DMS53 treated with DMSO at 0.1 percent for 48 hours (cell line): ENCODE results near the gene USP1.

ENCODE experiments used
- DNase-seq: peaks from one replicate; lab custom pipeline; 2025; ENCODE audit not compliant: unreplicated experiment; lab: John Stamatoyannopoulos, UW

Gene USP1

DNA sequence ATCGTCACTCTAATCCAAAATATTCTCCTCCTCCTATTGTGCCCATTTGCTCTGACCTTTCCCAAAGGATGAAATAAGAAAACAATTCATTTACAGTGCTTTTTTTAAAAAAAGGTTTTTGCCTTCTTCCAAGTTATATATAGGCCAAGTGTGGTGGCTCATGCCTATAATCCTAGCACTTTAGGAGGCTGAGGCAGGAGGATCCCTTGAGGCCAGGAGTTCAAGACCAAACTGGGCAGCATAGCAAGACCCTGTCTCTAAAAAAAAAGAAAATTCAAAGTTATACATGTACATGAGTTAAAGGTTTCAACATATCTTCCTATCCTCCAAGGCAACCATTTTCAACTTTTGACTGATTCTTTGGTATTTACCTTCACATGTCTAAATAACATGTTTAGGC is 10.1 kb upstream of the USP1 start:
- DNase-seq: no peak

DNA sequence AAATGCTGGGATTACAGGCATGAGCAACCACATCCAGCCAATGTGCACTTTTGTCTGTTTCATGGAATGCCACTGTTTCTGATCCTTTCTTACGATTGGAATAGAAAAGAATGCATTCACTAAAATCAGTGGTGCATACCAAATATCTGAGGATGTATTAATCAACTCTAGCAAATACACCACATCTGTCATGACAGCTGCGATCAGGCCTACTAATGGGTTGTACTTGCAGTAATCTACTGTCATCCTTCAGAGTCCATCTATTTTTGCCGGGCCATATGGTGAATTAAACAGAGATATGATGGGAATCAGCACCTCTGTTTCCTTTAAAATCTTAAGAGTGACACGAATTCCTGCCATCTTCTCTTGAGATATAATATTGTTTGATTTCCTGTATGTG is 8.5 kb upstream of the USP1 start:
- DNase-seq: no peak

- no peak for DNase-seq
Measured at GRCh38 chr1:62429581-62429980, 7.3 kb upstream of the USP1 start.

- DNase-seq: no peak
Measured at GRCh38 chr1:62433861-62434617, 2.8 kb upstream of the USP1 start.

DNA sequence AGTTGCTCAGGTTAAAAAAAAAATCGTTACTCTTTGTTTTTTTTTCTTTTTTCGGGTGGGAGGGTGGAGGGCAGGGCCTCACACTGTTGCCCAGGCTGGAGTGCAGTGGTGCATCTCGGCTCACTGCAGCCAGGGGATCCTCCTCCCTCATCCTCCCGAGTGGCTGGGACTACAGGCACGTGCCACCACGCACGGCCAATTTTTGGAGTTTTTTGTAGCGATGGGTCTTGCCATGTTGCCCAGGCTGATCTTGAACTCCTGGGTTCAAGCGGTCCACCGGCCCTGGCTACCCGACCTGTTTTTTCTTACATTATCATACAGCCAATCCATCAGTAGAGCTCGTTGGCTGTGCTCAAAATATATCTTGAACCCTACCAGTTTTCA is 2.2 kb upstream of the USP1 start:
- DNase-seq: no peak

DNA sequence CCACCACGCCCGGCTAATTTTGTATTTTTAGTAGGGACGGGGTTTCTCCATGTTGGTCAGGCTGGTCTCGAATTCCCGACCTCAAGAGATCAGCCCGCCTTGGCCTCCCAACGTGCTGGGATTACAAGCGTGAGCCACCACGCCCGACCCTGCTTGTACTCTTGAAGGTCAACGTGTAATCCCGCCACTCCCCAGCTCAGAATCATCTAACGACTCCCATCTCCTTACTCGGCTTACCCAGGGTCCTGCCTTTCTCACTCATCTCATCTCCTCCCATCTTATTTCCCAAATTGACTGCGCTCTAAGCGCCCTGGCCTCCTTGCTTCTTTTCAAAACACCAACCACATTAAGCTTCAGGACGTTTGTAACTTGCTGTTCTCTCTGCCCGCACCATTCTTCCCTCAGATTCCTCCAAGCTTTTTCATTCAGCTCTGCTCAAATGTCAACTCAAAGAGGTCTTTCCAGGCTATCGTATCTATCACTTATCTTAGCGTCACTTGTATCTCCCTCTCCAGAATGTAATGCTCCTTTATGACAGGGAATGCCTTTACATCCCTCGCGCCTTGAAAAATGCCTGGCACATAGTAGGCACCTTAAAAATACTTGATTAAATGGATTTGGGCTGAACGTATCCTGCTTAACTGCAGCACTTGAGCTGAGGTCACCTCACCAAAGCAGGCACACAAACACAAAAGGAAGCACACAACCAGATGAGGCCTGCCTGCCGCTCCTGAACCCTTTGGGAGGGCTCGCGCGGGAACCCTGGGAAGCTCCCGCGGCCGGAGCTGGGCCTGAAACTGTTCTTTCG is 1.4 kb upstream of the USP1 start:
- peak; percentile 41 for DNase-seq

GRCh38 chr1:62436039-62436465 is 797 bp upstream of the USP1 start:
- DNase-seq: peak; percentile 89

DNA sequence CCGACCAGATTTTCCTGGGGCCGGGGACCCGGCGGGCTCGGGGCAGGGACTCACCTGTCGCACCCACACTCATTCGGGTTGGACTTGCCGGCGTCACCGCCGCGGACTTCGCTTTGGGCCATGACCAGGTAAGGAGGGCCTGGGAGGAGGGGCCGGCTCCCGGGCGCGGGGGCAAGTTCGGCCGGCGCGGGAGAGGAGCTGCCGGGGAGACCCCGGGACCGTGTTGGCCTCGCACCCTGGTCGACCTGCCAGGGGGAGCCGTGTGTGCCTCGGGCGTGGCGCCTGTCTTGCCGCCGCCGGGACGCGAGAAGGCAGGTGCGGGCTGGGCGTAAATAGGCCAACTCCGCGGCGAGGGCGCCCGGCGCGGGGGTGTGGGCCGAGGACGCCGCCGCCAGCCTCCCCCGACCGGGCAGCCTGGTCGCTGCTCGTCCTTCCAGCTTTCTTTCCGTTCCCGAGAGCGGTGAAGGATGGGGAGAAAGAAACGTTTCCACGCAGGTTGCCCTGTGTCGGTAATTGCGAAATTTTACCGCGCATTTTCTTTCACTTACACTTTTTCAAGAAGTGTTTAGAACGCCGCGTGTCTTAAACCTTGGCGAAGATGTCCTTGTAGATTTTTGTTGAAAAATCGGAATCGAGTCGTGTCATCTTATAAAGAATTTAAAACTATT is 558 bp downstream of the USP1 start:
- DNase-seq: no peak

- no peak for DNase-seq
Measured at GRCh38 chr1:62438163-62438562, 1.3 kb downstream of the USP1 start.

DNA sequence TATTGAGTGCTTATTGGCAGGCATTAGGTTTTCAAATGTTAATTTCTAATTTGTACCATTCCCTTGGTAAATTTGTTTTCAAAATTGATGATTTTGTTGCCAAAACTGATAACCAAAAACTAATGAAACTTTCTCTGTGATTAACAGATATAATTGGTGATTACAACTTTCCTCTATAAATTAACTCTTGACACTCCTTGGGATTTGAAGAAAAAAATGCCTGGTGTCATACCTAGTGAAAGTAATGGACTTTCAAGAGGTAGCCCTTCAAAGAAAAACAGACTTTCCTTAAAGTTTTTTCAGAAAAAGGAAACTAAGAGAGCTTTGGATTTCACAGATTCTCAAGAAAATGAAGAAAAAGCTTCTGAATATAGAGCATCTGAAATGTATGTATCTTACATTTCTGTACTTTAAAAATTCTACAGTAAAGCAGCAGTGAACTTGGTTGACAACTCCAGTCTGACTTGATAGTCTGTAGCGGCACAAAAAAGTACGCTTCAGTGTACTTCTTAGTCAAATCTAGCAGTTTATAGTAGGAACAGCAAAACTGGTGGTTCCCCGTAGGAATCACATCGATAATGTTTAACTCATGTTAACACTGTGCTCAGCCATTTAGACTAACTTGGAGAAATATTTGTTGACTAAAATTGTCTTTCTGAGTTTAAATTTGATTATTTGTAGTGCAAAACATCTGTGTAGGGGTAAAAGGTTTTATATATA is 3.0 kb downstream of the USP1 start:
- no peak for DNase-seq

DNA sequence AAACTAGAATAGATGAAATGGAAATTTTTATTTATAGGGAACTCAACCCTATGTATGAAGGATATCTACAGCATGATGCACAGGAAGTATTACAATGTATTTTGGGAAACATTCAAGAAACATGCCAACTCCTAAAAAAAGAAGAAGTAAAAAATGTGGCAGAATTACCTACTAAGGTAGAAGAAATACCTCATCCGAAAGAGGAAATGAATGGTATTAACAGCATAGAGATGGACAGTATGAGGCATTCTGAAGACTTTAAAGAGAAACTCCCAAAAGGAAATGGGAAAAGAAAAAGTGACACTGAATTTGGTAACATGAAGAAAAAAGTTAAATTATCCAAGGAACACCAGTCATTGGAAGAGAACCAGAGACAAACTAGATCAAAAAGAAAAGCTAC is 7.9 kb downstream of the USP1 start:
- no peak for DNase-seq

DNA sequence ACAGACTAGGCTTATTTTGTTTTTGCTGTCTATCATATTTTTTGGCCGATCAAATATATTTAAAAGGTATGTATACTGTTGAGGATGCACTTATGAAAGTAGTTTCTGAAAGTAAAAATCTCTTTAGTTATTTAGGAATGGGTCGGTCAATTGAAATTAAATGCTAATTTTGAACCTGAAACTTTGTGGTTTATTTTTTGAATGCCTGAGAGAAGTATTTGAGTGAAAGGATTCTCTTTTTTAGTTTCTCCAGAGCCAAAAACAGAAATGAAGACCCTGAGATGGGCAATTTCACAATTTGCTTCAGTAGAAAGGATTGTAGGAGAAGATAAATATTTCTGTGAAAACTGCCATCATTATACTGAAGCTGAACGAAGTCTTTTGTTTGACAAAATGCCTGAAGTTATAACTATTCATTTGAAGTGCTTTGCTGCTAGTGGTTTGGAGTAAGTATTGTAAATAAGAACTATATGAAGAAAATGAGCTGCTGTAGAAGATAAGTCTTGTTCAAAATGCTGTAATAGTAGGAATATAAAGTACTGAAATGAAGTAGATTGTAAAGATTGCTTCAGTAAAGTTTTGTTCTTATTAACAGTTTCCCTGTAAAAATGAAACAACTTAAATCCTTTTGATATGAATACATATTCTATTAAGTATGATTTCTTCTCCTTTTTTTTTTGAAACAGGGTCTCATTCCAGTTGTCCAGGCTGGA is 11.5 kb downstream of the USP1 start:
- no peak for DNase-seq

GRCh38 chr1:62450301-62450700 is 13.5 kb downstream of the USP1 start:
- no peak for DNase-seq

- DNase-seq: no peak
Measured at GRCh38 chr1:62452951-62453350, 16.1 kb downstream of the USP1 start.

- no peak for DNase-seq
Measured at GRCh38 chr1:62457955-62458354, 21.1 kb downstream of the USP1 start.

DNA sequence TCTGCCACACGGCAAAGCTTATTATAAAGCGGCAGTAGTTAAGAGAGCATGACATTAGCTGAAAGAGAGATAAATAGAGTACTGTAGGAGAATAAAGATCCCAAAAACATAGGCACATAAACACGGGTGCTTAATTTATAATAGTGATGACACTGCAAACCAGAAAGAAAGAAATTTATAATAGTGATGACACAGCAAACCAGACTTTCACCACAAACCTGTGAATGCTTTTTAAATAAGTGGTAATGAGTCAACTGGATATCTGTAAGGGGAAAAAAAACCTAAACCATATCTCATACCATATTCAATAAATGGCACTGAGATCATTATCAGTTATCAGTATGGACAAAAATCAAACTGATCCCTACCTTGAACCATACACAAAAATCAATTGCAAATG is 25.5 kb downstream of the USP1 start:
- no peak for DNase-seq

DNA sequence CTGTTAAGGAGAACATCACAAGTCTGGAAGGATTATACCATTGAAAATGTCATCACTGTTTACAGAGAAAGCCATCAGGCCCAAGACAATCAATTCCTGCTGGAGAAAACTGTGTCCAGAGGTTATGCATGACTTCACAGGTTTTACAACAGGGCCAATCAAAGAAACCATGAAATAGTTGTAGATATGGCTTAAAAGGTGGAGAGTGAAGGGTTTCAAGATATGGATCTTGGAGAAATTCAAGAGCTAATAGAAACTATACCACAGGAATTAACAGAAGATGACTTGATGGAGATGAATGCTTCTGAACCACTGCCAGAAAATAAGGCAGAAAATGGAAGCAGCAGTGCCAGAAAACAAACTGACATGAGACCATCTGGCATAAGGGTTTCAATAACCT is 30.2 kb downstream of the USP1 start:
- no peak for DNase-seq

DNA sequence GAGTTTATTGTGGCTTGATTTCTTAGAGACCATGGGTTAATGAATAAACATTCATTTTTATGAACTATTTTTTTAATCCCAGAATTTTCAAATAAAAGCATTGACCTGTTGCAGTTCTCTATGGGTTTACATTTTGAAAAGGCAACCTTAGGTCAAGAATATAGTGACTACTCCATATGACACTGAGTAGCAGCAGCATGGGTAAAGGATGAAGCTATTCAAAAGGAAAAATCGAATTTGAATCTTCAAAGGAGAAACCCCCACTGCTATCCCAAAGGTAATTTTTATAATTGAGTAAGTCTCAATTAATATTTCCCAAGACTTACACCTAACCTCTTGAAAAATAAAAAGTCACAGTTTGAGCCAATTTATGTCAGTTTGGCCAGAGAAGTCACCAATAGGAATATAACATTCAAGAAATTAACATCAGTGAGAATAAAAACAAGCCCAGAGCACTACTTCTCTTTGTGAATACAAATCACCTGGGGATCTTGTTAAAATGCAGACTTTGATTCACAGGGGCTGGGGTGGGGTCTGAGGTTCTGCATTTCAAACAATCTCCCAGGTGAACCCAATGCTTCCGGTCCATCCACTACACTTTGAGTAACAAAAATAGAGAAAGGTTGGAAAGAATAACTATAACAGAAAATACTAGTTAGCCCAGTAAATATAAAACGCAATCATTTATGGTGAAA is 39.8 kb downstream of the USP1 start:
- DNase-seq: no peak

DNA sequence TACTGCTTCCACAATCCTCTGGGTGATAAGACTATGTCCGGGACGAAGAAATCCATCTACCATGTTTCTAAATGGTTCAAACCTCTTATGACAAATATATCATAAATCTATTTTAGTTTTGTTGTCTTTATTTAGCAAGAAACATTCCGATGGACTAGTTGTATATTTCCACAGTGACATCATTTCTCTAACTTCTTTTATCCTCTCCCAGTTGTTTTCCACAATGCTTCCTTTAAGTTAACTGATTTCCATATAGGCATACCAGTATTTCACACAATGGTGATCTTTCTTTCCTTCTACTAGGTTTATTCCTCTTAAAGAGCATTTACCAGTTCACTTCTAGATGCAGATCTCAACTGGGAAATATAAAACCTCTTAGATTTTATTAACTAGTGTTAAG is 44.8 kb downstream of the USP1 start:
- no peak for DNase-seq

DNA sequence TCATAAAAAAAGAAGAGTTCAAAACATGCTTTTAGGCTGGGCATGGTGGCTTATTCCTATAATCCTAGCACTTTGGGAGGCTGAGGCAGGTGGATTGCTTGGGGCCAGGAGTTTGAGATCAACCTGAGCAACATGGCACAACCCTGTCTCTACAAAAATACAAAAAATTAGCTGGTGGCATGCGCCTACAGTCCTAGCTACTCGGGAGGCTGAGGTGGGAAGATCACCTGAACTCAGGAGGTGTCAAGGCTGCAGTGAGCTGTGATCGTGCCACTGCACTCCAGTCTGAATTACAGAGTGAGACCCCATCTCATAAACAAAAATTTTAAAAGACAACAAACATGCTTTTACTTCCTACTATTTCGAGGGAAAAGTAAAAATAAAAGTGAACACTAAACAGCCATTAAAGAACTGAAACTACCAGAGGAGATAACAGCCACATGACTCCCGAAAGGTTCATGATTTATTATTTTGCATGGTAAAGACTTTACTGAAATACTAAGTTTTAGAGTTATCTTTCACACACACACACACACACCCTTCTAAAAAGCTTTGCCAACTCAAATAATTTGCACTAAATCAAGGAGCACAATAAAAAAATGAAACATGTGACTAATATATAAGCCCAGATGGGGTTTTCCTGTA is 48.1 kb downstream of the USP1 start:
- no peak for DNase-seq
